SK-N-SH treated with all-trans-retinoic acid at 6 μM for 48 hours (cell line): ENCODE results near the gene TPR.

ENCODE experiments used
- ZFP3 ChIP-seq: fragments of 250-450 bp; sonication (Bioruptor Pico); IDR thresholded peaks from 2 replicates; pipeline ENCODE4 v1.5.0; 2020; ENCODE audit warnings: mild to moderate bottlenecking, moderate library complexity
- ZFP30 ChIP-seq: fragments of 450-650 bp; formaldehyde crosslinking; IDR thresholded peaks from 2 replicates; pipeline ENCODE4 v1.5.0; 2022; ENCODE audit warnings: mild to moderate bottlenecking, moderate library complexity

DNA sequence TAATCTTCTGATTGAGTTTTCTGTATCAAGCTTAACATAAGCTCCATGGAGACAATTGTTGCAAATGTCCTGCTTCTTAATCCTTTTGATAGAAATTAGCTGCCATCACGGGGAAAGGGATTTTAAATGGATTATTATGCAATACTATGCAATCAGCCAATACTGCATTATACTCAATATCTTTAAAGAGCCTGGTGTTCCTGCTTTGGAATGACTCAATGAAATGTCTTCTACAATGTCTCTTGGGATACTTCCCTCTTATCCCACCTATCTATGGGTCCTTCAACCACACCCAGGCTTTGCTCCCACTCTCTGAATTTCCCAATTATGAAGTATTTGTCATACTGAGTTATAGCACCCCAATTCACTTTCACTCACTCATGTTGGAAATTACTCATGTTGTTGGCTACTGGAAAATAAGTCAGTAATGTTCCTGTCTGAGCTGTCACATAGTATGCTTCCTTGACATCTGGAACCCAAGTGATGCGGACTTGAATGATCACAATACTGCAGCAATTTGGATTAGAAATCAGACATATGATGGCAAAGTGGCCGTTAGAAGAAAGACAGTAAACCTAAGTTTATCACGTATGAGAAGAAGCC lies 85.0 kb downstream of the TPR start:
- TF ChIP-seq ZFP3 (no peak), ZFP30 (CRISPR knock-in tag) (no peak)
